Ammon's horn (tissue), 1 donor: ENCODE results near the gene FUT7.
"Not testable (repeated sequence)": the region's sequence is repeated elsewhere in the genome, so short reads cannot be mapped to it uniquely, and the experiment has no call there.

ENCODE experiments used
- DNase-seq: peaks from one replicate; pipeline ENCODE4 v3.0.0-alpha.2; 2016; ENCODE audit warnings: low spot score

Gene FUT7

DNA sequence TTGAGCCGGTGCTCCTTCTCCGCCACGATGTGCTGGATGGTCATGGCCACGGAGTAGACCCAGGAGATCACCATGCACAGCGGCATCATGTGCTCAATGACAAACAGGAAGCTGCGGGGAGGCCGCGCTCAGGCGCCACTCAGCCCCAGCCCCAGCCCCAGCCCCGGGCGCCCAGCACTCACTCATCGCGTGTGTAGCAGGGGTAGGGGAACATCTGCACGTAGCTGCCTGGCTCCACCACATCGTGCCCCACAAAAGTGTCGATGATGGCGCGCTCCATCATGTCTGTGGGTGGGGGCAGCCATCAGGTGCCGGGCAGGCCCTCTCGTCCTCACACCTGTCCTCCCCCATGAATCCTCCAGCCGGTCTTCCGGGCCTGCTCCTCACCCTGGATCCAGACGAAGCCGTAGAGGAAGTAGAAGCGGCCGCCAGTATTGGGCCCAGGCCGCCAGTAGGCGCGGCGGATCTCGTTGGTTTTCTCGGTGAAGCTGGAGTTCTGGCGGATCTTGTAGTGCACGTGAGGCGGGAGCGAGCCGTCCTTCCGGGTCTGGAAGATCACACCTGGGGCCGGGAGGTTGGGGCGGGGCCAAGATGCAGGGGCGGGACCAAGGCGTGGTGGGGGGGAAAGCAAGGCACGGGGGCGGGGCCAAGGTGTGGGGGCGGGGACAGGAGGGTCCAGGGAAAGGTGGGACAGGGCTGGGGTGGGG lies 13.9 kb downstream of the FUT7 start:
- no peak for DNase-seq

DNA sequence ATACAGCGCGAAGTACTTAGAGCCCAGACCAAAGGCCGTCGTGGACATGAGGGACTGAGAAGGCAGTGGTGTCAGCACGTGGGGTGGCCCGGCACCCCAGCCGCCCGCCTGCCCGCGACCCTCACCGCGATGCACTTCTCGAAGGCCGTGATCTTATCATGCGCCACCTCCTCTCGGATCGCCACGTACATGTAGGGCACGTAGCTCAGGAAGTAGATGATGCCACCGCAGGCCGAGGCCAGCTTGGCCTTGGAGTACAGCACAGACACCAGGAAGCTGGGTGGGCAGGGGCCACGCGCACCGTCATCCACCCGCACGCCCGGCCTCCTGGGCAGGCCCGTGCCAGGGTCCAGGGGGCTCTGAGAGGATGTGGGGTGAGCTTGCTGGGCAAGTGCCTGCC lies 14.8 kb downstream of the FUT7 start:
- no peak for DNase-seq

DNA sequence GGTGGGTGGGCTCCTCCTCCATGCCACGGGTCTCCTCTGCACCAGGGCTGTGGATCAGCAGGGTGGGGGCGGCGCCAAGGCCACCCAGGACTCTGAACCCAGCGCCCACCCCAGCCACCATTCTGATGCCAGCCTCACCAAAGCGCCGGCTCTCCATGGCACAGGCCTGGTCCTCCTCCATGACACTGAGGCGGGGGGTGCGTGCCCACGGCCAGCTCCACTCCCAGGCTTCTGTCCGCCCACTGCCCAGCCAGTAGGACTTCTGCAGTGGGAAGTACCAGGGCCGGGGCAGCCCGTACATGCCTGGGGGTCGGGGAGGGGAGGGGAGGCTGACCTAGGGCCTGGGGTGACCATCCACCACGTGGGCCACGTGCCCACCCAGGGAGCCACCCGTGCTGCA lies 15.5 kb downstream of the FUT7 start:
- DNase-seq, result no peak

DNA sequence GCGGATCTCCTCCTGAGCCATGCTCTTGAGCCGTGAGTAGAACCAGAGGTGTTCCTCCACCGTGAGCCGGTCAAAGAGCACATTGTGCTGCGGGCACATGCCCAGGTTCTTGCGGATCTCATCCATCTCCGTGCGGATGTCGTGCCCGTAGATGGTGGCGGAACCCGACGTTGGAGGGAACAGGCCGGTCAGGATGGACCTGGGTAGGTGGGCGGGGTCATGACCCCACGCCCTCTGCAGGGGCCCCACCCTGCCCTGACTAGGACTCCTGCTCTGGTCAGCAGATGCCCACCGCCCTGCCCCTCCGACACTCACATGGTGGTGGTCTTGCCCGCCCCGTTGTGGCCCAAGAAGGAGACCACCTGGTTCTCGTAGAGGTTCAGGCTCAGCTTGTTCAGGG lies 15.9 kb downstream of the FUT7 start:
- no peak for DNase-seq

DNA sequence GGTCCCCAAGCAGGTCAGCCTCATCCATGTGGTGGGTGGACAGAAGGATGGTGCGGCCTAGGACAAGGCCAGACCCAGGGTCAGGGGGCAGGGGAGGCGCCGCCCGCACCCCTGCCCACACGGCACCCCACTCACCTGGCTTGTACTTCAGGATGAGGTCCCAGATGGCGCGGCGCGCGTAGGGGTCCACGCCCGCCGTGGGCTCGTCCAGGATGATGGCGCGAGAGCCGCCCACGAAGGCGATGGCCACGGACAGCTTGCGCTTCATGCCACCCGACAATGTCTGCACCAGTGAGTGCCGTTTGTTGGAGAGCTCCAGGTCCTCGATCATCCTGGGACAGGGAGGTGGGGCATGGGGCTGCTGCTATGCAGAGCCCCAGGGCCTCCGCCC lies 16.4 kb downstream of the FUT7 start:
- no peak for DNase-seq

DNA sequence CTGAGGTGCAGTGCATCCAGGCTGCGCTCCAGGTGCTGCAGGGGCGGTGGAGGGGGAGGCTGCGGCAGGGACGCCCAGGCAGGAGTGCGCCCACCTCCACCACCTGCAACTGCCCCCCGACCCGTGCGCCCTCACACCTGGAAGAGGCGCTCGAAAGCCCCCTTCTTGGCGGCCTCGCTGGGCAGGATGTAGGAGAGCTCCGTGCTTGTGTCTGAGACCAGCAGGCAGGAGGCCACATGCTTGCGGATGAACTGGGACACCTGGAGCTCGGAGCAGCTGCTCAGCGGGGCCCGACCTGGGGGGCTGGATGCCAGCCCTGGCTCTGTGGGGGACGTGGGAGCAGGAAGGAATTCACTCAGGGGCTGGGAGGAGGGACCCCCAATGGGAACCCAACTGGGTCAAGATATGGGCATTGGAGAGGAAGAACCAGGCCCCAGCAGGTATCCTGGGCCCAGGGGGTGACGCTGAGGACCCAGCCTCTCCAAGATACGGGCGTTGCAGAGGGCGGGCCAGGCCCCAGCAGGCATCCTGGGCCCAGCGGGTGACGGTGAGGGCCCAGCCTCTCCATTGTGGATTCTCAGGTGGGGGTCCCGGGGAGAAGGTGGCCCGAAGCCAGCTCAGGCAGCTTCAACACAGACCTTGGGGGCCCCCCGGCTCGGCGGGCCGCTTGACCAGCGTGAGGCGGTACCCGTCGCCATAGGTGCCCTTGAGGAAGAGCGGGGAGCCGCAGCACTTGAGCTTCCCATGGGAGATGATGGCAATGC lies 16.9 kb downstream of the FUT7 start:
- no peak for DNase-seq

DNA sequence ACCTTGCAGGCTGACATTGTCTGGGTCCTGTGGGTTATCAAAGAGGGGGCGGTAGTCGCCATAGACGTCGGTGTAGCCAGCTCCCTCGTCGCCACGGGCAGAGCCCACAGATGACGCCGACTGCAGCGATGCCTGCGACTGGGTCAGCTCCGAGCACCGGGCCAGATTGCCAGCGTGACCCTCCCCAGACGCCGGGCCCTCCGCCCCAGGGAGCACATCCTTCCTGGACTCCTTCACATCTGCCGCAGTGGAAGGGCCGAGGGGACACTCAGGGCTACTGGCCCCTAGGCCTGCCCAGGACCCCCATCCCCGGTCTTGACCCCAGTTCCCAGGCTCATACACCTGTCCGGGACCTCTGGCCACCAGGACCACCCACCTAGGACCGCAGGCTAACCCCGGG lies 17.7 kb downstream of the FUT7 start:
- DNase-seq, result no peak

DNA sequence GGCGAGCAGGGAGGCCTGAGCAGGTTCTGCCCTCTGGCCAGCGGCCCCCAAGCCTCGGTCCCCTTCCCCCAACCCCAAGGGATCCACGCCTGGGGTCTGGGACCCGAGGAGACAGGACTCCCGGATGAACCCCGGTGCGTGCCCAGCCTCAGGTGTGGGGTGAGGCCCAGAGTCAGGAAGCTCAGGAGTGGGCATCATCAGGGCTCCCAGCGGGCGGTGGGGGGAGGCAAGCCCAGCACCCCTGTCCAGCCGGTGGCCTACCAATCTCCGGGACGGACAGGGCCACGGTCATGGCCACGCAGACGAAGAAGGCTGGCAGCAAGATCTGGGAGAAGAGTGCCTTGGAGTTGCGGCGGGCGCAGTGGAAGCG lies 18.3 kb downstream of the FUT7 start:
- DNase-seq, result no peak

DNA sequence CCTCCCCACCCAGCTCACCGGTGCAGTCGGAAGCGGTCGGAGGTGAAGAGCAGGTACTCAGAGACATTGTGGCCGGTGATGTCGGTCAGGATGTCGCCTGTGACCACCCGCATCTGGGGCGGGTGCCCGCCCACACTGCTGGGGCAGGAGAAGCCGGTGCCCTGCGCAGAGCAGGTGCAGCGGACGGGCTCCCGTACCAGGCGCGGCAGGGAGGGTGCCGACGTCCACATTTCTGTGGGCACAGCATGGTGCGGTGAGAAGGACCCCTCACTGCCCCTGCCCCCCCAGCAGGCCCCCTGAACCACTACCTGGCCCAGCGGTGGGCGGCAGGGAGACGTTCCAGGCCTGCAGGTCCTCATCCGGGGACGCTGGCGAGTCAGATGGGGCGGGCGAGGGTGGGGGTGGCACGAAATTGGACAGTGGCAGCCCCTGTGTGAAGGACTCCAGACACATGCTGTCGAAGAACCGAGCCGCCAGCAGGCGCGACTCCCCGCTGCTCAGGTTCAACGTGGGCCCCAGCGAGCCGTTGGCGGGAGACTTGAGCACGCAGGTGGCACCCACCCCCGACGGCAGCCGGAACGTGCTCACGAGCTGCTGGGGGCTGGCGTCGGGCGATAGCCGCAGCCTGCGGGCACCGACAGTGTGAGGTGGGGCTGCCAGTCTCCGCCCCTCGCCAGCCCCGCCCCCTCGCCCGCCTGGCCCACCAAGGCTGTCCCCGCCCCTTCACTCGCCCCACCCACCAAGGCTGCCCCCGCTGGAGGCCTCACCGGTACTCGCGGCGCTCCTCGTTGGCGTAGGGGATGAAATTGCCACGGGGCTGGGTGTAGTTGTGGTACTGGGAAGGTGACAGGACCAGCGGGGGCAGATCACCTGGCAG lies 19.0 kb downstream of the FUT7 start:
- DNase-seq, result no peak

DNA sequence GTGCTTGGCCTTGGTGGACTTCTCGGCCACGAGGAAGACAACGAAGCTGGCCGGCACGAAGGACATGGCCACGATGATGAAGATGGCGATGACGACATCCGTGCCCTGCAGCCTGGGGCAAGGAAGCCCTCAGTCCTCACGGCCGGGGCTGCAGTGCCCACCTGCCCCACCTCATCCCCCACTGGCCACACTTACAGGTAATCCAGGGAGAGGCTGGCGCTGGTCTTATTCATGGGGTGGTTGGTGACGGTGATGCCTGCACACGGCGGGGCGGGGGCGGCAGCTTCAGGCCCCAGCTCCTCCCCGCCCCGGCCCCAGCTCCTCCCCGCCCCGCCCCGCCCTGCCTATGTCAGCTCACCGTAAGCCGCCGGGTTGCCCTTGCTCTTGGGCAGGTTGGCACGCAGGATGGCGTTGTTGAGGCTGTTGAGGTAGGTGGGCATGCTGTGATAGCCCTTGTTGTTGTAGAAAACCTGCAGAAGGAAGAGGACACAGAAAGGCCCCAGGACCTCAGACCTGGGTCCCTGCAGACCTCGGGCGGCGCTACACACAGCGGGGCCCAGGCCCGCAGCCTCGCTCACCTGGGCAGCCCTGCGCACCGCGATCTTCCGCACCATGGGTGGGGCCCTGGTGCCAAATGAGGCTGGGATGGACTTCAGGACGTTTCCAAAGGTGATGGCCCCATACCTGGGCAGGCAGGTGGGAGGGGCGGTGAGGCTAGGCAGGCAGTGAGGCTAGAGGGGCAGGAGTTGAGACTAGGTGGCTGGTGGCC lies 19.8 kb downstream of the FUT7 start:
- no peak for DNase-seq

DNA sequence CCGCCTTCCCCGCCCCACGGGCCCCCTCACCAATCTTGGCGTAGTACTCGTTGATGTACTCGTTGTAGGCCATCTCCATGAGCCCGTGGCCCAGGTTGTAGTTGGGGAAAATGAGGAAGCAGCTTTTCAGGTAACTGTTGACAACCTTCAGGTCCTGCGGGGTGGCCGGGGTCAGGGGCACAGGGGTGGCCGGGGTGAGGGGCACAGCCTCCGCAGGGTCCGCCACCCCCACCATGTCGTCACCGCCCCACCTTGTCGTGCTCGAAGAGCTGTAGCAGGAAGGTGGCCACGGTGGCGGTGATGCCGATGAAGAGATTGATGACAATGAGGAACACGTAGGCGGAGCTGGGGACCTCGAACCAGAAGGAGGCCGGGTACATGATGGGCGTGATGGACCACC lies 20.7 kb downstream of the FUT7 start:
- DNase-seq, result no peak

DNA sequence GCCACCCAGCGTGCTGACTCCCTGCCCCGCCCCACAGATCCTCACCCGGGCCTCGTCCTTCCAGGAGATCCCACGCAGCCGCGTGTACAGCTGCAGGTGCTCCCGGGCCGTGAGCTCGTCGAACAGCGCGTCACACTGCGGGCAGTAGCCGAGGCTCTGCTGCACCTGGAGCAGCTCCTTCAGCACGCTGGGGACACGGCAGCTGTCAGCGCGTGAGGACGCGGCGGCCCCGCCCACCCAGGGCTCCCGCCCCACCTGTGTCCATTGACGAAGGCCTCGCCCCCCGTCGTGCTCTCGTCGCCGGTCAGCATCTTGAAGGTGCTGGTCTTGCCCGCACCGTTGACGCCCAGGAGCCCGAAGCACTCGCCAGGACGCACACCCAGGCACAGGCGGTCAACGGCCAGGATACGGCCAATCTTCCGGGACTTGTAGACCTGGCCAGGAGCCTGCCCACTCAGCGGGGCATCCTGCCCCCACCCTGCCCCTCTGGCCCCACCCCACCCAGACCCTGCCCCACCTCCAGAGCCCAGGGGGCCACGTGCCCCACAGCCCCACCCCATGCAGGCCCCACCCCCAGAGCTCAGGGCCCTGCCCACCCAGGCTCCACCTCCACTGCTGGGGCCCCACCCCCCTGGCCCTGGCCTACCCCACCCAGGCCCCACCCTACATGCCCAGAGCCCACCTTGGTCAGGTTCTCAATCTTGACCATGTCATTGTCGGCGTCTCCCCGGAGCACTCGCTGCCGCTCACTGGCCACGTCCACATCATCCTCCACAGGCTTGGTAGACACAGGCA lies 21.8 kb downstream of the FUT7 start:
- no peak for DNase-seq

DNA sequence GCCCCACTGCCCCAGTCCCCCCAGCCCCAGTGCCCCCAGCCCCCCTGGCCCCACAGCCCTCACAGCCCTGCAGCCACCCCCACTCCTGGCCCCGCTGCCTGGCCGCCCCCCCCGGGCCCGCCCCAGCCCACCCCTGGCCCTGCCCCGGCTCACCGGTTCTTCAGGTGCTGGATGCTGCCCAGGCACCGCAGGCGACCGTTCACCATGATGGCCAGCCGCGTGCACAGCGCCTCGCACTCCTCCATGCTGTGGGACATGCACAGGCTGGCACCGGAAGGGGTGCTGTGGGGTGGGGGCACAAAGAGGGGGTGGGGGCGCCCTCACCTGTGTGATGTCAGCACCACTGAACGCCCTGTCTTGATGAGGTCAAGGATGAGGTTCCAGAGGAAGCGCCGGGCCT lies 22.7 kb downstream of the FUT7 start:
- no peak for DNase-seq

DNA sequence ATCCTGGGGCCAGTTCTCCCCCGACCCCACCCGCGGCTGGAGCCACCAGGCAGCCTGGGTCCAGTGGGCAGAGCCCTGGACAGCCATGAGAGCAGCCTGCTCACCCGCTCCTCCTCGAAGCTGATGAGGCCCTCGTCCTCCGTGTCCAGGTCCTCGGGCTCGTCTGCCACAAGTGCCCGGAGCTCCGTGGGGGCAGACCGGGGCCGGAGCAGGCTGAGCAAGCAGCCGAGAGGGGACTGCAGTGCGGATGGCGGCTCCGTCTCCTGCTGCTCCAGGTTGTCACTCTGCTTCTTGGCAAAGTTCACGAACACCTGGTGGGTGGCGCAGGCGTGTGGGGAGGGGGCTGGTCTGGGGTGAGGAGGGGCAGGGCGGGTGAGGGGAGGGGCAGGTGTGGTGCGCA lies 23.6 kb downstream of the FUT7 start:
- no peak for DNase-seq

DNA sequence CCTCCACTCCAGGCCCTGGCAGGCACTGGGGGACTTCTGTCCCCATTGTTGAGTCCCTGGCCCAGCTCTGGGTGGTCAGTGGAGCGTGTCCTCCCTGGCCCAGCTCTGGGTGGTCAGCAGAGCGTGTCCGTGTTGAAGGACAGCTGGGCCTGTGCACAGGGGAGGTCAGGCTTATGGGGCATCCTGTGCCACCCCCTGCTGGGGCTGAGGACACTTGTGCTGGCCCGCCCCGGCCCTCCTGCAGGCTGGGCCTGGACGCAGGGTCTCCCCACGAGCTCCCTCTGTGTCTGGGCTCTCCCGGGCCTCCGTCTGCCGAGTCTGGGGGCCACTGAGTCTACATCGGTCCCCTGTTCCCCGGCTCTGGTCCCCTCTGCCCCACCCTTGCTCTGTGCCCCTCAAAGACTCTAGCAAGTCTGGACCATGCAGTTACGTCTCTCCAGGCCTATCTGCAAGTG lies 24.0 kb downstream of the FUT7 start:
- DNase-seq, result no peak

DNA sequence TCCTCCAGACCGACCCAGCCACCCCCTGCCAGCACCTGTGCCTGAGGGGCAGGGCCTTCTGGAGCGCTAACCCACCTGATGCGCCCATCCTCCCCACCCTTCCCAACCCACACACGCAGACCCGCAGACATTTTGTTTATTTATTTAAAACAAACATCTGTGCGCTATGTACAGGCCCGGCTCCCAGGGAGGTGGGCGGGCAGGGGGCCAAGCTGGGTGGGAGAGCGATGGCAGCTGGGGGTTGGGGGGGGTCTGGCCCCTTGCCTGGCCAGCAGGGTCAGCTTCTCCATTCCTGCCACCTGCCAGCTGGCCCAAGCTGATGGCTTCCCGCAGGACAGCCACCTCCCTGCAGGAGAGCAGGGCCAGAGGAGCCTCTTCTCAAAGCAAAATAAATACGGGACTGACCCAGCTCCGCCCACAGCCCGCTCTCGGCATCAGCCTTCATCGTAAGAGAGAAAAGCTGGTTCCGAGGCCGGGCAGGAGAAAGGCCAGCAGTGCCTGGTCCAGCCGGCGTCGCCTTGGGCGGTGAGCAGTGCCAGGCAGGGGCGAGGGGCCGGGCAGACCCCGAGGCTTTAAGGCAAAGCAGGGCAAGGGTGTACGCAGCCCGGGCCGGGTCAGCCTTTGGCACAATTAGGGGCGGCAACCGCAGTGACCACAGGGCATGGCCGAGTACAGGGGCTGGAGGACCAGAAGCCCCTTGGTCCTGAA lies 24.6 kb downstream of the FUT7 start:
- no peak for DNase-seq

DNA sequence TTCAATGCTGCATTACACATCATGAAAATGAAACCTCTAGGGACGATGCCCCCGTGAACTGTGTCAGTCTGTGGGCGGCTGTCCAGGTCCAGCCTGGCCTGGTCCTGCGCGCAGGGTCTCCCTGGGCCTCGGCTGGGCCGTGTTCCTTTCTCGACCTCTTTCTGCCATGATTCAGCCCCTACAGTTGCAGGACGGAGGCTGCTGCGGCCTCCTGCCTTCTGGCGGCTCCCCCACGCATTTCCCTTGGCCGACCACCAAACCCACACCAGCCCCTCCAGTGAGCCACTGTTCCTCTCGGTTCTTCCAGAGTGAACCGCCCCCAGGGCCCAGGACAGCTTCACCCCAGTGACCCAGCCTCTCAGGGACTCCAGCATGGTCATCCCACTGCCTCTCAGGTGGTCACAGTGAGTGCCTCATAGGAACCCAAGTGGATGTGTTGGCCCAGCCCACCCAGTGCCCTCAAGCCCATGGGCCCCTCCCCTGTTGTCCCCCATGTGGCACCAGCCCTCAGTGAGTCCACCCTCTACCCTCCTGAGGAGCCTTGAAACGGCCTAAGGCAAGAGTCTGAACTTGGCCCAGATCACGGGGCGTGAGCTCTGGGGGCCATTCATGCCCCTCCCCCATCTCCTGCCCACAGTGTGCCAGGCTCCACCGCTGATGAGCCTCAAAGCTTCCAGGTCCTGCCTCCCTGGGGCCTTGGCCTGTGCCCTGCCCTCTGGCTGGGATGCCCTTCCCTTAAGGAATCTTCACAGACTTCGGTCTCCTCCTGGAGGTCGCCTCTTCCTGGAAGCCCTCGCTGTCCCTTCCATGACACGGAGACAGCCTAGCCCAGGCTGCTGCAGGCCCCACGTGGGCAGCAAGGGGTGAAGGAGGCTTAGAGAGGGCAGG lies 25.5 kb downstream of the FUT7 start:
- no peak for DNase-seq

DNA sequence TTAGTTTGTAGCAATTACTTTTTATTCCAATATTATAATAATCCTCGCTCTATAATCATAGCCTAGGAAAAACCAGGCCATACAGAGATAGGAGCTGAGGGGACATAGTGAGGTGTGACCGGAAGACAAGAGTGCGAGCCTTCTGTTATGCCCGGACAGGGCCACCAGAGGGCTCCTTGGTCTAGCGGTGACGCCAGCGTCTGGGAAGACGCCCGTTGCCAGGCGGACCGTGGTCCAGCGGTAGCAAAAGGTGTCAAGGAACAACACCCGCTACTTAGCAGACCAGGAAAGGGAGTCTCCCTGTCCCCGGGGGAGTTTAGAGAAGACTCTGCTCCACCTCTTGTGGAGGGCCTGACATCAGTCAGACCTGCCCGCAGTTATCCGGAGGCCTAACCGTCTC lies 27.6 kb downstream of the FUT7 start:
- not testable (repeated sequence) for DNase-seq

DNA sequence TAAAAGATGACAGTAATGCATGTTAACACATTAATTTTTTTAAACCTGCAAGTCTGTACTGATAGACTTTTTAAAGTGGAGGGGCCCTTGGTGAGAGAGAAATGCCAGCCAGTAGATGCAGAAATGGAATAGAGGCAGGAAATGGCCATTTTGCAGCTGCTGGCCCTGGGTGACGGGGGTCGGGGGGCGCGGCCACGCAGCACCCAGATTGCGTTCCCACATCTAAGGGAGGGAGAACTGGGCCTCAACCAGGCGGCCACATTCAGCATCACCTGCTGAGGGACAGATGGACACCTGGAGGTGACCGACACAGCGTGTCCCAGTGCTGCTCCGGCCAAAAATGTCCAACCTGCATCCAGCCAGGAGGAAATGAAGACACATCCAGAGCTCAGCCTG lies 29.2 kb downstream of the FUT7 start:
- DNase-seq, result no peak
